Caki2 (cell line): ENCODE data around the gene SIRPG. TPM values are rescaled to one million over a fixed set of nuclear protein-coding genes. Genes with fewer than 3 reads are reported as not detected.

Source experiments
- DNase-seq: peaks from one replicate; pipeline ENCODE4 v3.0.0-alpha.2; 2015; ENCODE audit warnings: low read depth
- in situ Hi-C: cut with HindIII; loops from 2 replicates; pipeline ENCODE4 v1.10.0; 2016; ENCODE audit warnings: low sequenced_read_pairs, low pct_unique_long_range_greater_than_20kb, mixed read lengths
- total RNA-seq: library from RNA; depleted of rRNA; stranded (reverse); fragments of >200 nt; shearing (Covaris generic); gene quantifications from 2 replicates; pipeline ENCODE4 v1.2.3, GENCODE V29; 2014; ENCODE audit warnings: low replicate concordance

Gene SIRPG
- total RNA-seq, 1 experiment from 2014 or later: not detected

- no peak for DNase-seq
- in situ Hi-C loops: no loop called here
Measured at GRCh38 chr20:1674990-1675780, 17.6 kb upstream of the SIRPG start.

- in situ Hi-C loops: no loop called here
- DNase-seq: no peak
Measured at GRCh38 chr20:1674361-1674760, 16.8 kb upstream of the SIRPG start.

GRCh38 chr20:1673424-1673823, 15.8 kb upstream of the SIRPG start:
- in situ Hi-C loops: no loop called here
- DNase-seq: no peak

GRCh38 chr20:1672728-1673127, 15.1 kb upstream of the SIRPG start:
- DNase-seq: no peak
- in situ Hi-C loops: no loop called here

- DNase-seq: no peak
- in situ Hi-C loops: no loop called here
Measured at GRCh38 chr20:1671891-1672669, 14.5 kb upstream of the SIRPG start.

GRCh38 chr20:1669304-1669703, 11.7 kb upstream of the SIRPG start:
- DNase-seq: peak; percentile 21
- in situ Hi-C loops: no loop called here

GRCh38 chr20:1667502-1668085, 10.0 kb upstream of the SIRPG start:
- in situ Hi-C loops: no loop called here
- DNase-seq: no peak

- DNase-seq: no peak
- in situ Hi-C loops: no loop called here
Measured at GRCh38 chr20:1666802-1667201, 9.2 kb upstream of the SIRPG start.

GRCh38 chr20:1665345-1665744, 7.8 kb upstream of the SIRPG start:
- in situ Hi-C loops: no loop called here
- DNase-seq: no peak

GRCh38 chr20:1664911-1665310, 7.3 kb upstream of the SIRPG start:
- no peak for DNase-seq
- in situ Hi-C loops: no loop called here

- in situ Hi-C loops: no loop called here
- DNase-seq: no peak
Measured at GRCh38 chr20:1663917-1664316, 6.3 kb upstream of the SIRPG start.

- in situ Hi-C loops: no loop called here
- no peak for DNase-seq
Measured at GRCh38 chr20:1661542-1662299, 4.1 kb upstream of the SIRPG start.

GRCh38 chr20:1660246-1660645, 2.7 kb upstream of the SIRPG start:
- DNase-seq: no peak
- in situ Hi-C loops: no loop called here

- no peak for DNase-seq
- in situ Hi-C loops: no loop called here
Measured at GRCh38 chr20:1656844-1657243, 735 bp downstream of the SIRPG start.

- in situ Hi-C loops: no loop called here
- DNase-seq: no peak
Measured at GRCh38 chr20:1654996-1655395, 2.6 kb downstream of the SIRPG start.

- no peak for DNase-seq
- in situ Hi-C loops: no loop called here
Measured at GRCh38 chr20:1652960-1653359, 4.6 kb downstream of the SIRPG start.

- DNase-seq: no peak
- in situ Hi-C loops: no loop called here
Measured at GRCh38 chr20:1652104-1652503, 5.5 kb downstream of the SIRPG start.

GRCh38 chr20:1651268-1652058, 6.1 kb downstream of the SIRPG start:
- no peak for DNase-seq
- in situ Hi-C loops: no loop called here
